Measurements from ENCODE around the gene GINS3. TPM values are rescaled to one million over a fixed set of nuclear protein-coding genes. Genes with fewer than 3 reads are reported as not detected.

GINS3 gene
- total RNA-seq, 1 experiment from 2014 or later = 15.2 TPM

DNA sequence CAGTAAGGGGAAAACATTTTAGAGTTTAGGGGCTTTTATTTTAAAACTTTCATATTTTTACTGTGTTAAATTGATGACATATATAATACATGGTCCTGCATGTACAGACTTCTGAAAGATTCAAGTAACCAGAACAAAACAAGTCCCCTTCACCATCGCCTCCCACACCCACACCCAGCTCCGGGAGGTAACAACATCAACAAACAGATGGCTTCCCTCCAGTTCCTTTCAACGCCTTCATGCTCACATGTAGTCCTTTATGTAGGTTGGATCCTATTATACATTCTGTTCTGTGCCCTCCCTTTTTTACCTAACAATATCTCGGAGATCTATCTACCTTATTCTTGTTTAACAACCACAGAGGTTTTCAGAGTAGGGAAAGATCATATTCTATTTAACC, 30.5 kb downstream of the GINS3 start:
- no TSS peak for BruUV-seq (replicated peaks)
- H3K4me1 Mint-ChIP-seq (ENCODE audit: low read depth, unreplicated experiment) = no peaks in the 10 kb centered on the region
- no peak overlapping the region for H3K27ac Mint-ChIP-seq (ENCODE audit: unreplicated experiment)
- Histone ChIP-seq H3K4me1 (no peaks in the 10 kb centered on the region), H3K4me3 (ENCODE audit: low read depth, low read length) (no peak overlapping the region), H3K9me3 (no peaks in the 10 kb centered on the region), H3K27me3 (replicated peaks; ENCODE audit: control insufficient read depth, insufficient read depth, low read length) (peaks cover 1% of the 10 kb centered on the region; the same call in 1 of the 2 replicates), H3K36me3 (ENCODE audit: control insufficient read depth, insufficient read depth, low read length) (no peaks in the 10 kb centered on the region)
- H3K9me3 Mint-ChIP-seq (ENCODE audit: unreplicated experiment) = no peaks in the 10 kb centered on the region
- ChIA-PET CTCF (no interaction called here), POLR2A (no interaction called here)
- peaks cover 15% of the 10 kb centered on the region for H3K27me3 Mint-ChIP-seq (ENCODE audit: insufficient read depth, unreplicated experiment)
- H3K36me3 Mint-ChIP-seq (ENCODE audit: insufficient read depth, unreplicated experiment) = no peaks in the 10 kb centered on the region
- TF ChIP-seq, protein P1, sequence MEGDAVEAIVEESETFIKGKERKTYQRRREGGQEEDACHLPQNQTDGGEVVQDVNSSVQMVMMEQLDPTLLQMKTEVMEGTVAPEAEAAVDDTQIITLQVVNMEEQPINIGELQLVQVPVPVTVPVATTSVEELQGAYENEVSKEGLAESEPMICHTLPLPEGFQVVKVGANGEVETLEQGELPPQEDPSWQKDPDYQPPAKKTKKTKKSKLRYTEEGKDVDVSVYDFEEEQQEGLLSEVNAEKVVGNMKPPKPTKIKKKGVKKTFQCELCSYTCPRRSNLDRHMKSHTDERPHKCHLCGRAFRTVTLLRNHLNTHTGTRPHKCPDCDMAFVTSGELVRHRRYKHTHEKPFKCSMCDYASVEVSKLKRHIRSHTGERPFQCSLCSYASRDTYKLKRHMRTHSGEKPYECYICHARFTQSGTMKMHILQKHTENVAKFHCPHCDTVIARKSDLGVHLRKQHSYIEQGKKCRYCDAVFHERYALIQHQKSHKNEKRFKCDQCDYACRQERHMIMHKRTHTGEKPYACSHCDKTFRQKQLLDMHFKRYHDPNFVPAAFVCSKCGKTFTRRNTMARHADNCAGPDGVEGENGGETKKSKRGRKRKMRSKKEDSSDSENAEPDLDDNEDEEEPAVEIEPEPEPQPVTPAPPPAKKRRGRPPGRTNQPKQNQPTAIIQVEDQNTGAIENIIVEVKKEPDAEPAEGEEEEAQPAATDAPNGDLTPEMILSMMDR (IDR thresholded peaks at IDR 0.05; ENCODE audit: insufficient read depth in 1 of 2, low read depth in 1 of 2, low read length in 1 of 2, severe bottlenecking in 1 of 2, unreplicated experiment in 1 of 2) = no peak
- H3K4me3 Mint-ChIP-seq (ENCODE audit: unreplicated experiment) = no peak overlapping the region
- no peak for DNase-seq
- intact Hi-C loops (cut with micrococcal nuclease; ENCODE audit: unreplicated experiment) = no loop called here

DNA sequence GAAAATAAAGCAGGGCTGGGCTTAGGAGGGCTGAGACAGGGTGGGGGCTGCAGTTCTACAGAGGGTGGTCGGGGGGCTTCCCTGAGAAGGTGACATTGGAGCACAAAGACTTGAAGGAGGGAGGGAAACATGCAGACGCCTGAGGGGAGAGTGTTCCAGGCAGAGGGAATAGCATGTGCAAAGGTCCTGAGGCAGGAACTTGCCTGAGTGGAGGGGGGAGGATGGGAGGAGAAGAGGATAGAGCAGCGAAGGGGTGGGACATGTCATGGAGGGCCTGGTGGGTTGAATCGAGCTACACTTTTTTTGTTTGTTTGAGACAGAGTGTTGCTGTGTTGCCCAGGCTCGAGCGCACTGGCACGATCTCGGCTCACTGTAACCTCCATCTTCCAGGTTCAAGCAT, 33.0 kb downstream of the GINS3 start:
- no peak overlapping the region for H3K4me3 Mint-ChIP-seq (ENCODE audit: unreplicated experiment)
- TF ChIP-seq, protein P1 (IDR thresholded peaks at IDR 0.05; ENCODE audit: insufficient read depth in 1 of 2, low read depth in 1 of 2, low read length in 1 of 2, severe bottlenecking in 1 of 2, unreplicated experiment in 1 of 2) = no peak
- ChIA-PET CTCF (no interaction called here), POLR2A (no interaction called here)
- H3K4me1 ChIP-seq = no peaks in the 10 kb centered on the region
- H3K36me3 Mint-ChIP-seq (ENCODE audit: insufficient read depth, unreplicated experiment) = no peaks in the 10 kb centered on the region
- H3K4me1 Mint-ChIP-seq (ENCODE audit: low read depth, unreplicated experiment) = no peaks in the 10 kb centered on the region
- H3K27me3 Mint-ChIP-seq (ENCODE audit: insufficient read depth, unreplicated experiment) = peaks cover 18% of the 10 kb centered on the region
- no peak overlapping the region for H3K4me3 ChIP-seq (ENCODE audit: low read depth, low read length)
- H3K9me3 Mint-ChIP-seq (ENCODE audit: unreplicated experiment) = no peaks in the 10 kb centered on the region
- H3K27me3 ChIP-seq (replicated peaks; ENCODE audit: control insufficient read depth, insufficient read depth, low read length) = peaks cover 1% of the 10 kb centered on the region; the same call in 1 of the 2 replicates
- BruUV-seq (replicated peaks) = no TSS peak
- no peaks in the 10 kb centered on the region for H3K9me3 ChIP-seq
- intact Hi-C loops (cut with micrococcal nuclease; ENCODE audit: unreplicated experiment) = no loop called here
- no peak for DNase-seq
- no peak overlapping the region for H3K27ac Mint-ChIP-seq (ENCODE audit: unreplicated experiment)
- H3K36me3 ChIP-seq (ENCODE audit: control insufficient read depth, insufficient read depth, low read length) = no peaks in the 10 kb centered on the region

GRCh38 chr16:58425756-58426494, 33.7 kb downstream of the GINS3 start:
- H3K9me3 Mint-ChIP-seq (ENCODE audit: unreplicated experiment) = no peaks in the 10 kb centered on the region
- H3K4me1 Mint-ChIP-seq (ENCODE audit: low read depth, unreplicated experiment) = no peaks in the 10 kb centered on the region
- Histone ChIP-seq H3K36me3 (ENCODE audit: control insufficient read depth, insufficient read depth, low read length) (no peaks in the 10 kb centered on the region), H3K27me3 (replicated peaks; ENCODE audit: control insufficient read depth, insufficient read depth, low read length) (peaks cover 1% of the 10 kb centered on the region; the same call in 1 of the 2 replicates), H3K4me3 (ENCODE audit: low read depth, low read length) (no peak overlapping the region), H3K9me3 (no peaks in the 10 kb centered on the region), H3K4me1 (no peaks in the 10 kb centered on the region)
- TF ChIP-seq, protein P1 (IDR thresholded peaks at IDR 0.05; ENCODE audit: insufficient read depth in 1 of 2, low read depth in 1 of 2, low read length in 1 of 2, severe bottlenecking in 1 of 2, unreplicated experiment in 1 of 2) = no peak
- no TSS peak for BruUV-seq (replicated peaks)
- DNase-seq = no peak
- ChIA-PET POLR2A (no interaction called here), CTCF (no interaction called here)
- peaks cover 18% of the 10 kb centered on the region for H3K27me3 Mint-ChIP-seq (ENCODE audit: insufficient read depth, unreplicated experiment)
- no peak overlapping the region for H3K4me3 Mint-ChIP-seq (ENCODE audit: unreplicated experiment)
- no peak overlapping the region for H3K27ac Mint-ChIP-seq (ENCODE audit: unreplicated experiment)
- intact Hi-C loops (cut with micrococcal nuclease; ENCODE audit: unreplicated experiment) = no loop called here
- no peaks in the 10 kb centered on the region for H3K36me3 Mint-ChIP-seq (ENCODE audit: insufficient read depth, unreplicated experiment)
